SK-N-SH (cell line): ENCODE data around the gene ZSWIM7.

Source experiments
- CTCF ChIP-seq: fragments of 200-600 bp; sonication (generic); IDR thresholded peaks from 2 replicates; pipeline ENCODE4 v1.6.1; 2017; ENCODE audit warnings: antibody characterized with exemption, mild to moderate bottlenecking, moderate library complexity
- RFX5 ChIP-seq: IDR thresholded peaks from 2 replicates; pipeline ENCODE4 v1.6.1; 2012; ENCODE audit warnings: mild to moderate bottlenecking, improper control_type of control experiment, low read length
- TF ChIP-seq, protein P1 (sequence below): fragments of 150-350 bp; IDR thresholded peaks from 2 replicates; pipeline ENCODE4 v1.6.1; 2017; ENCODE audit warnings: antibody characterized with exemption, low read length, low read depth, borderline replicate concordance

- no peak for TF ChIP-seq CTCF
- no peak for TF ChIP-seq RFX5
- TF ChIP-seq, protein P1, sequence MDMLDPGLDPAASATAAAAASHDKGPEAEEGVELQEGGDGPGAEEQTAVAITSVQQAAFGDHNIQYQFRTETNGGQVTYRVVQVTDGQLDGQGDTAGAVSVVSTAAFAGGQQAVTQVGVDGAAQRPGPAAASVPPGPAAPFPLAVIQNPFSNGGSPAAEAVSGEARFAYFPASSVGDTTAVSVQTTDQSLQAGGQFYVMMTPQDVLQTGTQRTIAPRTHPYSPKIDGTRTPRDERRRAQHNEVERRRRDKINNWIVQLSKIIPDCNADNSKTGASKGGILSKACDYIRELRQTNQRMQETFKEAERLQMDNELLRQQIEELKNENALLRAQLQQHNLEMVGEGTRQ = no peak
Observed at GRCh38 chr17:15967706-15968399, 31.7 kb downstream of the ZSWIM7 start.
